Keratinocyte (primary cell): ENCODE data around the gene SLC38A1. TPM values are rescaled to one million over a fixed set of nuclear protein-coding genes. Genes with fewer than 3 reads are reported as not detected.
"Not testable (repeated sequence)": the region's sequence is repeated elsewhere in the genome, so short reads cannot be mapped to it uniquely, and the experiment has no call there.

Experiments
- DNase-seq: peaks from one replicate; pipeline ENCODE4 v3.0.0-alpha.2; 2011; ENCODE audit warnings: low read depth, missing footprints, low spot score
- FAIRE-seq: peaks from 2 replicates; lab custom pipeline; 2011; peaks lifted over from hg19 to GRCh38; lab: Jason Lieb, UNC
- H2AFZ ChIP-seq: 2 replicates; pipeline ENCODE4 v1.6.0; 2012; ENCODE audit warnings: low read length, control low read depth, inconsistent platforms; ENCODE audit not compliant: control insufficient read depth
- H3K27ac ChIP-seq: 2 replicates; pipeline ENCODE4 v1.5.1; 2011; ENCODE audit warnings: low read length; ENCODE audit not compliant: control insufficient read depth, insufficient read depth
- H3K27me3 ChIP-seq: 3 replicates; pipeline ENCODE4 v1.6.0; 2011; ENCODE audit warnings: low read length; ENCODE audit not compliant: control insufficient read depth, insufficient read depth; ENCODE audit errors: extremely low read depth
- H3K36me3 ChIP-seq, 2 experiments: 2 replicates in 1 of 2; 3 replicates in 1 of 2; pipeline ENCODE4 v1.5.1; 2011; ENCODE audit warnings: low read length in 2 of 2, mild to moderate bottlenecking in 1 of 2; ENCODE audit not compliant: control insufficient read depth in 2 of 2, insufficient read depth in 2 of 2; ENCODE audit errors: extremely low read depth in 1 of 2
- H3K4me1 ChIP-seq: 3 replicates; pipeline ENCODE4 v1.5.1; 2011; ENCODE audit warnings: low read length; ENCODE audit not compliant: control insufficient read depth, insufficient read depth; ENCODE audit errors: extremely low read depth
- H3K4me2 ChIP-seq: 3 replicates; pipeline ENCODE4 v1.6.0; 2011; ENCODE audit warnings: low read depth, low read length; ENCODE audit not compliant: control insufficient read depth, insufficient read depth; ENCODE audit errors: extremely low read depth
- H3K4me3 ChIP-seq, 3 experiments: fragments of 200-600 bp in 1 of 3; sonication (generic) in 1 of 3; 2 replicates in 2 of 3; 3 replicates in 1 of 3; pipeline ENCODE4 v1.5.1; 2011 to 2016; ENCODE audit warnings: low read length in 3 of 3, mild to moderate bottlenecking in 3 of 3, control low read depth in 2 of 3, inconsistent platforms in 1 of 3, low read depth in 1 of 3, mixed read lengths in 1 of 3, mixed run types in 1 of 3, moderate library complexity in 1 of 3; ENCODE audit not compliant: control insufficient read depth in 2 of 3, insufficient read depth in 2 of 3; ENCODE audit errors: extremely low read depth in 1 of 3
- H3K79me2 ChIP-seq: 2 replicates; pipeline ENCODE4 v1.6.0; 2012; ENCODE audit warnings: low read length; ENCODE audit not compliant: control insufficient read depth, insufficient read depth
- H3K9ac ChIP-seq: 3 replicates; pipeline ENCODE4 v1.6.0; 2011; ENCODE audit warnings: low read length; ENCODE audit not compliant: control insufficient read depth, insufficient read depth; ENCODE audit errors: extremely low read depth
- H3K9me1 ChIP-seq: 3 replicates; pipeline ENCODE4 v1.6.0; 2011; ENCODE audit warnings: low read length; ENCODE audit not compliant: control insufficient read depth, insufficient read depth; ENCODE audit errors: extremely low read depth
- H3K9me3 ChIP-seq: 2 replicates; pipeline ENCODE4 v1.5.1; 2012; ENCODE audit warnings: low read depth, low read length; ENCODE audit not compliant: control insufficient read depth
- H4K20me1 ChIP-seq: 3 replicates; pipeline ENCODE4 v1.6.0; 2011; ENCODE audit warnings: low read length; ENCODE audit not compliant: control insufficient read depth, insufficient read depth; ENCODE audit errors: extremely low read depth
- CTCF ChIP-seq, 3 experiments: IDR thresholded peaks in 1 of 3; conservative IDR thresholded peaks in 1 of 3; optimal IDR thresholded peaks in 1 of 3; 2 replicates in 2 of 3; 3 replicates in 1 of 3; pipeline versions ENCODE3 to v1.5.1; 2011; ENCODE audit warnings: low read length in 3 of 3, mild to moderate bottlenecking in 3 of 3, moderate library complexity in 2 of 3, control low read depth in 1 of 3, inconsistent platforms in 1 of 3; ENCODE audit not compliant: insufficient read depth in 2 of 3; ENCODE audit errors: extremely low read depth in 1 of 3
- EZH2 ChIP-seq: IDR thresholded peaks from one replicate; pipeline ENCODE4 v1.6.1; 2012; ENCODE audit warnings: inconsistent platforms, mild to moderate bottlenecking, low read length, moderate library complexity
- dilution Hi-C: fragments of 300-500 bp; cut with MboI; formaldehyde crosslinking; loops from one replicate; pipeline ENCODE4 v1.7.0; 2020; ENCODE audit warnings: low sequenced_read_pairs; ENCODE audit not compliant: extremely low pct_ligation_motif_present
- polyA plus RNA-seq, 5 experiments: library from polyadenylated mRNA; depleted of rRNA in 3 of 5; stranded (reverse) in 3 of 5; stranded (forward) in 1 of 5; unstranded in 1 of 5; fragments of >200 nt; gene quantifications; 1 replicate in 1 of 5; 2 replicates in 3 of 5; 3 replicates in 1 of 5; pipeline versions ENCODE4 v1.2.1 to v1.2.3, GENCODE V29; 2011 to 2012; ENCODE audit warnings: missing spikeins in 2 of 5, low read depth in 1 of 5, low replicate concordance in 1 of 5

Gene SLC38A1
- polyA plus RNA-seq, 1 donor (not counting 4 experiments of a cell fraction or from before 2014, with no cell fraction given) = 134 TPM

GRCh38 chr12:46164186-46164761 is 104.6 kb downstream of the SLC38A1 start:
- TF ChIP-seq CTCF (optimal IDR thresholded peaks at IDR 0.05 in 1 of 3, IDR thresholded peaks at IDR 0.05 in 1 of 3, conservative IDR thresholded peaks at IDR 0.05 in 1 of 3; ENCODE audit: extremely low read depth in 1 of 3, insufficient read depth in 2 of 3, low read length in 3 of 3) (no peak), EZH2 (no peak)

GRCh38 chr12:46162549-46163076 is 106.2 kb downstream of the SLC38A1 start:
- dilution Hi-C loops, FAIRE-seq, H3K27me3 ChIP-seq: not testable (repeated sequence)

More at GRCh38 chr12:46164186-46164761, 104.6 kb downstream of the SLC38A1 start:
- Histone ChIP-seq H3K4me1 (peaks cover 40% of the 10 kb centered on the region), H3K9me1 (no peaks in the 10 kb centered on the region), H3K4me2 (peak overlapping the region; percentile 39), H2AFZ (peak overlapping the region; percentile 4), H3K9me3 (no peaks in the 10 kb centered on the region), H3K4me3 (peak overlapping the region in 1 of 3 experiments; percentile 18), H4K20me1 (no peaks in the 10 kb centered on the region), H3K79me2 (no peaks in the 10 kb centered on the region), H3K36me3 (no peaks in the 10 kb centered on the region), H3K27me3 (no peaks in the 10 kb centered on the region), H3K27ac (peak overlapping the region; percentile 52), H3K9ac (no peak overlapping the region)
- FAIRE-seq (peak; percentile 97), DNase-seq (no peak)
- dilution Hi-C loops = no loop called here

More at GRCh38 chr12:46162549-46163076, 106.2 kb downstream of the SLC38A1 start:
- H3K4me3 ChIP-seq, H3K9me3 ChIP-seq, H4K20me1 ChIP-seq, H3K9ac ChIP-seq, H3K79me2 ChIP-seq, H3K36me3 ChIP-seq, DNase-seq, H3K27ac ChIP-seq, H2AFZ ChIP-seq, H3K9me1 ChIP-seq, H3K4me2 ChIP-seq: not testable (repeated sequence)
- H3K4me1 ChIP-seq = peaks cover 43% of the 10 kb centered on the region
